ENCODE measurements around the gene NPTN. TPM values are rescaled to one million over a fixed set of nuclear protein-coding genes. Genes with fewer than 3 reads are reported as not detected.

Gene NPTN
- total RNA-seq, 1 donor from 2014 or later: 54.0 TPM

- DNase-seq: no peak
These were observed 115.6 kb downstream of the NPTN start for GRCh38 chr15:73517566-73517965.

GRCh38 chr15:73515527-73515926 is 117.7 kb downstream of the NPTN start:
- no peak for DNase-seq

Other genes with a start within 250 kb of the NPTN start
- not detected for gene REC114, start 190.2 kb downstream of the NPTN start, total RNA-seq
- 46.9 TPM for gene CD276, start 51.0 kb upstream of the NPTN start, total RNA-seq
- gene INSYN1, start 120.0 kb upstream of the NPTN start, total RNA-seq: 7.7 TPM
- not detected for gene TBC1D21, start 240.2 kb upstream of the NPTN start, total RNA-seq

All from skin of body (tissue), 2 donors.